ENCODE data around the gene CFAP141.
A peak's percentile ranks its signal among the peaks of the same experiment; 100 is the strongest.

DNA sequence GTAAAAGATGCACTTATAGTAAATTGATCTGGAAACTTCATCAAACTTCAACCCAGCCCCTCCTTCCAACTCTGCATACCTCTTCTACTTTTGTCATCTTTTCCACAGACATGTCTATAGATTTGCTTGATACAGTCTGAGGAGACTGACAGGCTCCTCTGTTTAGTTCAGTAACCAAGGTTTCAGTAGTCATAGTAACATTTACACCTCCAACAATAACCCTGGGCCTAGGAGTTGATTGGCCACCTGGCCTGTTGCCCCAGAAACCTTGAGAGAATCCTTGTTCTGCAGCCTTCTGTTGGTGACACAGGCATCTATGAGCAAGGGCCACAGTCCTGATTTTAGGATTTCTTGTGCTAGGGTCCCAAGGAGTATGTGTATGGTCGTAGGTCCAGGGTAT is at the start of gene CFAP141:
- TF ChIP-seq, protein P1, sequence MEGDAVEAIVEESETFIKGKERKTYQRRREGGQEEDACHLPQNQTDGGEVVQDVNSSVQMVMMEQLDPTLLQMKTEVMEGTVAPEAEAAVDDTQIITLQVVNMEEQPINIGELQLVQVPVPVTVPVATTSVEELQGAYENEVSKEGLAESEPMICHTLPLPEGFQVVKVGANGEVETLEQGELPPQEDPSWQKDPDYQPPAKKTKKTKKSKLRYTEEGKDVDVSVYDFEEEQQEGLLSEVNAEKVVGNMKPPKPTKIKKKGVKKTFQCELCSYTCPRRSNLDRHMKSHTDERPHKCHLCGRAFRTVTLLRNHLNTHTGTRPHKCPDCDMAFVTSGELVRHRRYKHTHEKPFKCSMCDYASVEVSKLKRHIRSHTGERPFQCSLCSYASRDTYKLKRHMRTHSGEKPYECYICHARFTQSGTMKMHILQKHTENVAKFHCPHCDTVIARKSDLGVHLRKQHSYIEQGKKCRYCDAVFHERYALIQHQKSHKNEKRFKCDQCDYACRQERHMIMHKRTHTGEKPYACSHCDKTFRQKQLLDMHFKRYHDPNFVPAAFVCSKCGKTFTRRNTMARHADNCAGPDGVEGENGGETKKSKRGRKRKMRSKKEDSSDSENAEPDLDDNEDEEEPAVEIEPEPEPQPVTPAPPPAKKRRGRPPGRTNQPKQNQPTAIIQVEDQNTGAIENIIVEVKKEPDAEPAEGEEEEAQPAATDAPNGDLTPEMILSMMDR (IDR thresholded peaks at IDR 0.05; ENCODE audit: poor library complexity, severe bottlenecking) = no peak
- TF ChIP-seq MXI1 (conservative IDR thresholded peaks at IDR 0.05; ENCODE audit: poor library complexity, severe bottlenecking) = peak; percentile 45
- TF ChIP-seq EZH2 (IDR thresholded peaks at IDR 0.05; ENCODE audit: borderline replicate concordance, insufficient read depth, low read length, poor library complexity, severe bottlenecking) = no peak
- TF ChIP-seq POLR2AphosphoS5 (IDR thresholded peaks at IDR 0.05) = no peak
- TF ChIP-seq TAF1 (IDR thresholded peaks at IDR 0.05; ENCODE audit: low read depth) = no peak
